Activated T-helper 9 cell treated with anti-CD3 and anti-CD28 coated beads, Interleukin-2, amount 50 U/mL, for 16 hours (primary cell): ENCODE measurements around the gene ACOT12.
"Not testable (repeated sequence)": the region's sequence is repeated elsewhere in the genome, so short reads cannot be mapped to it uniquely, and the experiment has no call there.

ENCODE experiments used
- DNase-seq: peaks from one replicate; pipeline ENCODE4 v3.0.0-alpha.2; 2020; ENCODE audit warnings: low read depth

ACOT12 gene

GRCh38 chr5:81393783-81394718 is at the start of gene ACOT12:
Gene ACOT12, minus strand, starts transcription at chr5:81394134. Its CDS starts 20 bp downstream, at chr5:81394114.
- DNase-seq: no peak

GRCh38 chr5:81435023-81435422 is 41.1 kb upstream of the ACOT12 start:
- no peak for DNase-seq

- DNase-seq: no peak
These were observed 36.1 kb upstream of the ACOT12 start for GRCh38 chr5:81429985-81430384.

- no peak for DNase-seq
These were observed 35.4 kb upstream of the ACOT12 start for GRCh38 chr5:81429363-81429762.

GRCh38 chr5:81428861-81429260 is 34.9 kb upstream of the ACOT12 start:
- DNase-seq: no peak

- DNase-seq: no peak
These were observed 34.5 kb upstream of the ACOT12 start for GRCh38 chr5:81428446-81428845.

- no peak for DNase-seq
These were observed 33.6 kb upstream of the ACOT12 start for GRCh38 chr5:81427566-81427965.

- DNase-seq: no peak
These were observed 32.6 kb upstream of the ACOT12 start for GRCh38 chr5:81426359-81427030.

- no peak for DNase-seq
These were observed 31.6 kb upstream of the ACOT12 start for GRCh38 chr5:81425569-81425968.

GRCh38 chr5:81424728-81425127 is 30.8 kb upstream of the ACOT12 start:
- DNase-seq: no peak

- no peak for DNase-seq
These were observed 28.7 kb upstream of the ACOT12 start for GRCh38 chr5:81422671-81423070.

- no peak for DNase-seq
These were observed 26.2 kb upstream of the ACOT12 start for GRCh38 chr5:81420039-81420667.

- no peak for DNase-seq
These were observed 24.7 kb upstream of the ACOT12 start for GRCh38 chr5:81418606-81419005.

GRCh38 chr5:81417052-81417451 is 23.1 kb upstream of the ACOT12 start:
- DNase-seq: no peak

GRCh38 chr5:81409896-81410295 is 16.0 kb upstream of the ACOT12 start:
- DNase-seq: no peak

GRCh38 chr5:81409361-81409760 is 15.4 kb upstream of the ACOT12 start:
- DNase-seq: no peak

GRCh38 chr5:81408496-81408895 is 14.6 kb upstream of the ACOT12 start:
- DNase-seq: no peak

- DNase-seq: not testable (repeated sequence)
These were observed 13.9 kb upstream of the ACOT12 start for GRCh38 chr5:81407811-81408210.

- no peak for DNase-seq
These were observed 11.4 kb upstream of the ACOT12 start for GRCh38 chr5:81405126-81405891.

- DNase-seq: no peak
These were observed 8.4 kb upstream of the ACOT12 start for GRCh38 chr5:81402192-81402930.

GRCh38 chr5:81401266-81401665 is 7.3 kb upstream of the ACOT12 start:
- no peak for DNase-seq
